Parathyroid adenoma (tissue), 2 donors: Measurements from ENCODE around the gene SIGLEC14.

Experiments
- H2AFZ ChIP-seq: fragments of 300-600 bp; sonication (generic); one replicate; pipeline ENCODE4 v1.7.0; 2017; ENCODE audit warnings: antibody characterized with exemption, mild to moderate bottlenecking
- H3K27ac ChIP-seq: fragments of 300-600 bp; sonication (generic); one replicate; pipeline ENCODE4 v1.7.0; 2017
- H3K27me3 ChIP-seq: fragments of 300-600 bp; sonication (generic); one replicate; pipeline ENCODE4 v1.7.0; 2017; ENCODE audit warnings: low read length; ENCODE audit not compliant: control insufficient read depth, insufficient read depth
- H3K36me3 ChIP-seq: fragments of 300-600 bp; sonication (generic); one replicate; pipeline ENCODE4 v1.7.0; 2017; ENCODE audit warnings: low read length; ENCODE audit not compliant: control insufficient read depth, insufficient read depth
- H3K4me1 ChIP-seq: fragments of 300-600 bp; sonication (generic); one replicate; pipeline ENCODE4 v1.7.0; 2017; ENCODE audit warnings: control low read depth
- H3K4me2 ChIP-seq: fragments of 300-600 bp; sonication (generic); one replicate; pipeline ENCODE4 v1.7.0; 2017; ENCODE audit warnings: low read length
- H3K4me3 ChIP-seq: fragments of 300-600 bp; sonication (generic); one replicate; pipeline ENCODE4 v1.7.0; 2017; ENCODE audit warnings: low read depth, low read length
- H3K79me2 ChIP-seq: fragments of 300-600 bp; sonication (generic); one replicate; pipeline ENCODE4 v1.7.0; 2017; ENCODE audit warnings: control low read depth
- H3K9ac ChIP-seq: fragments of 300-600 bp; sonication (generic); one replicate; pipeline ENCODE4 v1.7.0; 2017; ENCODE audit warnings: mild to moderate bottlenecking
- H3K9me3 ChIP-seq: fragments of 300-600 bp; sonication (generic); one replicate; pipeline ENCODE4 v1.7.0; 2017; ENCODE audit warnings: low read length; ENCODE audit not compliant: control insufficient read depth
- TF ChIP-seq, protein P1 (sequence below): fragments of 300-600 bp; sonication (generic); IDR thresholded peaks from one replicate; pipeline ENCODE4 v1.7.0; 2017; ENCODE audit warnings: antibody characterized with exemption, mild to moderate bottlenecking
- donor health status: primary hyperparathyroidism.

SIGLEC14 gene

DNA sequence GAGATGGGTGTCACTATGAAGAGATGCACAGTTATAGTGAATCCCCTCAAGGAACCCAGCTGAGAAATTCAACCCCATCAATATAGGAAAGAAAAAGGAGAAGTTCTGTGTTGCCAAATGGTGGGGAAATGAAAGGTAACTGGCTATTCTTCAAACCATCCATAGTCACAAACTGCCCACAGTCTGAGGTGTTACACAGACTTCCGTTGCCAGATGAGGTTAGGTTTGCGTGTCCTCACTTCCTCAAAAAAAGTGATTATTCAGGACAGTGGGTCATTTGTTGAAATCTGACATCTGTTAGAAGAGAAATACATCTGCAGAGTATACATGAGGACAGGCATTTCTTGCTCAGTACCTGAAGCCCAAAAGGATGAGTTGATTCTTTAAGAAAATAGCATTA lies 25.4 kb downstream of the SIGLEC14 start:
- Histone ChIP-seq H3K4me3 (no peak overlapping the region), H3K4me1 (peaks cover 23% of the 10 kb centered on the region), H2AFZ (no peak overlapping the region), H3K36me3 (no peaks in the 10 kb centered on the region), H3K27me3 (no peaks in the 10 kb centered on the region), H3K4me2 (no peak overlapping the region), H3K9me3 (no peaks in the 10 kb centered on the region), H3K27ac (peak overlapping the region; percentile 1), H3K79me2 (peaks cover 16% of the 10 kb centered on the region), H3K9ac (no peak overlapping the region)
- TF ChIP-seq, protein P1, sequence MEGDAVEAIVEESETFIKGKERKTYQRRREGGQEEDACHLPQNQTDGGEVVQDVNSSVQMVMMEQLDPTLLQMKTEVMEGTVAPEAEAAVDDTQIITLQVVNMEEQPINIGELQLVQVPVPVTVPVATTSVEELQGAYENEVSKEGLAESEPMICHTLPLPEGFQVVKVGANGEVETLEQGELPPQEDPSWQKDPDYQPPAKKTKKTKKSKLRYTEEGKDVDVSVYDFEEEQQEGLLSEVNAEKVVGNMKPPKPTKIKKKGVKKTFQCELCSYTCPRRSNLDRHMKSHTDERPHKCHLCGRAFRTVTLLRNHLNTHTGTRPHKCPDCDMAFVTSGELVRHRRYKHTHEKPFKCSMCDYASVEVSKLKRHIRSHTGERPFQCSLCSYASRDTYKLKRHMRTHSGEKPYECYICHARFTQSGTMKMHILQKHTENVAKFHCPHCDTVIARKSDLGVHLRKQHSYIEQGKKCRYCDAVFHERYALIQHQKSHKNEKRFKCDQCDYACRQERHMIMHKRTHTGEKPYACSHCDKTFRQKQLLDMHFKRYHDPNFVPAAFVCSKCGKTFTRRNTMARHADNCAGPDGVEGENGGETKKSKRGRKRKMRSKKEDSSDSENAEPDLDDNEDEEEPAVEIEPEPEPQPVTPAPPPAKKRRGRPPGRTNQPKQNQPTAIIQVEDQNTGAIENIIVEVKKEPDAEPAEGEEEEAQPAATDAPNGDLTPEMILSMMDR = no peak

DNA sequence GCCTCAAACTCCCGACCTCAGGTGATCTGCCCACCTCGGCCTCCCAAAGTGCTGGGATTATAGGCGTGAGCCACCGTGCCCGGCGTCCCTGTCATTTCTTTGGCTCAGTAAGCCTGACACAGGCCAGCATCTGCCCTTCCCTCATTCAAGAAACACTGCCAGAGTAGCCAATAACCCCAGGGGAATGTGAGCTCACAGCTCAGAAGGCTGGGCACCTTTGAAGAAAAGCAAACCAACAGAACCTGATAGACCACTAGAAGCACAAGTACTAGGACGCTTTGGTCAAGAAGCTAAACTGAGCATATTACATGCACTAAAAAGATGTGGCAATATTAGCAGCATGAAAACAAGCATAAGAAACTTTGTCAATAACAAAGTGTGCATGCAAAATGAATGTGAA lies 30.6 kb downstream of the SIGLEC14 start:
- no peaks in the 10 kb centered on the region for H3K79me2 ChIP-seq
- H3K36me3 ChIP-seq = no peaks in the 10 kb centered on the region
- no peaks in the 10 kb centered on the region for H3K27me3 ChIP-seq
- no peak overlapping the region for H3K4me3 ChIP-seq
- TF ChIP-seq, protein P1 = no peak
- no peak overlapping the region for H2AFZ ChIP-seq
- no peak overlapping the region for H3K4me2 ChIP-seq
- H3K27ac ChIP-seq = peak overlapping the region; percentile 63
- H3K9ac ChIP-seq = no peak overlapping the region
- peaks cover 15% of the 10 kb centered on the region for H3K4me1 ChIP-seq
- no peaks in the 10 kb centered on the region for H3K9me3 ChIP-seq

DNA sequence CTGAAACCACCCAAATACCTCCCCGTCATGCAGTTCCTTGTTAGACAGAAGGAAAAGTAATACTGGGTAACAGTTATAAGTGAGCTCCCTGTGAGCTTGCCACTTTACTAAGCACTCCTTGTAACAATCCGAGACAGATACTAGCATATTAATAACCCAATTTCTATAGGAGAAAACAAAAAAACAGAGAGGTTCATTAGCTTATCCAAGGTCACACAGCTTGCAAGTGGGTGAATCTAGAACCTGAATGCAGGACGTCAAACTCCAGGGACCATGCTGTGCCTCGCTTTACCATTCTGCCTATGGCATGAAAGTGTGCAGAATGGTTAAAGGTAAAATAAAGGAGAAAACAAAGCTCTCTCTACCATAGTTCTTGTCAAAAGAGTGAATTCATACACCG lies 31.8 kb downstream of the SIGLEC14 start:
- no peak overlapping the region for H3K9ac ChIP-seq
- TF ChIP-seq, protein P1 = no peak

DNA sequence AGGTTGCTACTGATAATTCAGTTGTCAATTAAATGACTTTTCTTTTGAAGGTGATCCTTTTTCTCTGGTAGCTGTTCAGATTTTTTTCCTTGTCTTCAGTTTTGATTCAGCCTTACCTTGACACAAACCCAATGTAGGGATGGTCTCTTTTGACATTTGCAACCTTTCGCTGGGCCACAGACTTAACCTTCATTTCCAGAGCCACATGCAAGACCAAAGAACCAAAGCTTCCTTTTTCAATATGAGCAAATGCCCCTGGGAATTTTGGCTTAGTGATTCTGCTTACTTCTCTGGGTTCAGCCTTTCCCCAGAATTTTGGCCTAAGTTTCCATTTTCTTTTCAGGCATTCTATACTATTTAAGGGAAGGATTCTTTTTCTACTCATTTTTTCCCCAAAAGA lies 36.0 kb downstream of the SIGLEC14 start:
- TF ChIP-seq, protein P1 = no peak
- no peaks in the 10 kb centered on the region for H3K27me3 ChIP-seq

More for the DNA sequence above, 31.8 kb downstream of the SIGLEC14 start:
- Histone ChIP-seq H3K9me3 (no peaks in the 10 kb centered on the region), H3K36me3 (no peaks in the 10 kb centered on the region), H3K4me2 (no peak overlapping the region), H3K4me1 (peaks cover 20% of the 10 kb centered on the region), H2AFZ (no peak overlapping the region), H3K79me2 (no peaks in the 10 kb centered on the region), H3K4me3 (no peak overlapping the region), H3K27me3 (no peaks in the 10 kb centered on the region), H3K27ac (no peak overlapping the region)

DNA sequence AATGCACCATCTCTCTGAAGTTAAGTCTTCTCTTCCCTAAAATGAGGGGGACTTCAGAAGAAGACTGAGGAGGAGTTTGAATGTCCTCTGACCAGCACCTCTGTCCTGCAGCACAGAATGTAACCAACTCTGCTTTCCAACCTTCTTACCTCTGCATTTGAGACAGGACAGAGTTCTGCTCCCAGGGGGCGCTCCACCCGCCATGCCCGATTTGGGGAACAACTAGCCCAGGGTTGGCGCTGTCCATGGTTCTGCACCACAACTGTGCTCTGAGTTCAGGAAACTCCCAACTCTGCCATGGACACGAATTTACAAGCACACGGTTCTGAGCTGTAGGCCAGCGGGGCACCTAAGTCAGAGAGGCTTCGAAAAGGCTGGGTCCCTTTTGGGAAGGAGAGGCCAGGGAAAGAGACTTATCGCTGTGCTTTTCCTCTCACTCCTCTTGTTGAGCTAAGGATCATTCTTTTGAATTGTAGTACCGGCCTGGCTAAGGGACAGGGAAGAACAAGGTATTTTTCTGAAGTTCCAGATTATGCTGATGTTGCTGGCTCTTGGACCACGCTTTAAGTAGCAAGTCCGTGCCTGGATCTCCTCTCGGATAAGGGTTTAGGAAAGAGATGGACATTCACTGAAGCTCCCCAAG lies 38.6 kb downstream of the SIGLEC14 start:
- no peak overlapping the region for H3K4me3 ChIP-seq
- no peaks in the 10 kb centered on the region for H3K27me3 ChIP-seq
- H3K36me3 ChIP-seq = no peaks in the 10 kb centered on the region
- H2AFZ ChIP-seq = peak overlapping the region; percentile 65
- peak overlapping the region; percentile 99 for H3K27ac ChIP-seq
- H3K9me3 ChIP-seq = no peaks in the 10 kb centered on the region
- no peaks in the 10 kb centered on the region for H3K79me2 ChIP-seq
- H3K9ac ChIP-seq = peak overlapping the region; percentile 34
- H3K4me1 ChIP-seq = peaks cover 55% of the 10 kb centered on the region
- TF ChIP-seq, protein P1 = peak; percentile 59
- H3K4me2 ChIP-seq = peak overlapping the region; percentile 47

More for the DNA sequence above, 36.0 kb downstream of the SIGLEC14 start:
- Histone ChIP-seq H3K36me3 (no peaks in the 10 kb centered on the region), H3K4me3 (no peak overlapping the region), H3K9me3 (no peaks in the 10 kb centered on the region), H3K4me1 (peaks cover 47% of the 10 kb centered on the region), H3K79me2 (no peaks in the 10 kb centered on the region), H2AFZ (no peak overlapping the region), H3K9ac (no peak overlapping the region), H3K4me2 (no peak overlapping the region), H3K27ac (peak overlapping the region; percentile 99)
